ENCODE data around the gene CUEDC1. TPM values are rescaled to one million over a fixed set of nuclear protein-coding genes. Genes with fewer than 3 reads are reported as not detected.

The CUEDC1 gene
- total and polyA plus RNA-seq, 2 of the 13 experiments (the other 11 are each of a cell fraction or from before 2014, with no cell fraction given): 7.4 to 12.9 TPM

DNA sequence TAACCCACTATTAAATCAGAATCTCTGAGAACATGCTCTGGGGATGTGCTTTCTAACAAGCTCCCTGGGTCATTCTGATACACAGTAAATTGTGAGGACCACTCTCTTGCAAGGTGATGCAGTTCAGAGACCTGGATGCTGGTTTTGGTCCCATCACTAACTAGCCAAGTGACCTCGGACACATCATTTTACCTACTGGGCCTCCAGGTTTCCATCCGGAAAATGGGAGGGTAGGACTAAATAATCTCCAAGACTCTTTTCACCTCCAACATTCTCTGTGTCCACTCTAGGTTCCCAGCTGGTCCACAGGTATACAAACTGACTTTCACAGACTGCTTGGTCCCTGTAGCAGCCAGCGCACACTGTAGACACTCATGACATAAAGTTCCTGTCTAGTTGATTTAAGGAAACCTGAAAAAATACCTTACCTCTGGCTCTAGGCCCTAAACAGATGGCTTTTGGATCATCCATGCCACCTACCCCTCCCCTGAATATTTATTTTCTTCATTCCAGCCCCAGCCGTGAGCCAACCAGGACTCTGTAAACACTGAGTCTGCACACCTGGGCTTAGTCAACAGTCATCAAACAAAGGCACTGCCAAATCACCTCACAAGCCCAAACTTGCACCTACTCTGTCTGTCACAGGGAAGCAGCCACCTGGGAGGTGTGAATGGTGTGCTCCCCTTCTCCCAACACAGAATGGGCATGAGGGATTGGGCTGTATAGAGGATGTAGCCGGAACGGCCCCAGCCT lies 54.0 kb downstream of the CUEDC1 start (continued):
- TF ChIP-seq, protein P1, sequence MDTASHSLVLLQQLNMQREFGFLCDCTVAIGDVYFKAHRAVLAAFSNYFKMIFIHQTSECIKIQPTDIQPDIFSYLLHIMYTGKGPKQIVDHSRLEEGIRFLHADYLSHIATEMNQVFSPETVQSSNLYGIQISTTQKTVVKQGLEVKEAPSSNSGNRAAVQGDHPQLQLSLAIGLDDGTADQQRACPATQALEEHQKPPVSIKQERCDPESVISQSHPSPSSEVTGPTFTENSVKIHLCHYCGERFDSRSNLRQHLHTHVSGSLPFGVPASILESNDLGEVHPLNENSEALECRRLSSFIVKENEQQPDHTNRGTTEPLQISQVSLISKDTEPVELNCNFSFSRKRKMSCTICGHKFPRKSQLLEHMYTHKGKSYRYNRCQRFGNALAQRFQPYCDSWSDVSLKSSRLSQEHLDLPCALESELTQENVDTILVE (CRISPR knock-in tag; IDR thresholded peaks at IDR 0.05): no peak
- TF ChIP-seq, protein P2, sequence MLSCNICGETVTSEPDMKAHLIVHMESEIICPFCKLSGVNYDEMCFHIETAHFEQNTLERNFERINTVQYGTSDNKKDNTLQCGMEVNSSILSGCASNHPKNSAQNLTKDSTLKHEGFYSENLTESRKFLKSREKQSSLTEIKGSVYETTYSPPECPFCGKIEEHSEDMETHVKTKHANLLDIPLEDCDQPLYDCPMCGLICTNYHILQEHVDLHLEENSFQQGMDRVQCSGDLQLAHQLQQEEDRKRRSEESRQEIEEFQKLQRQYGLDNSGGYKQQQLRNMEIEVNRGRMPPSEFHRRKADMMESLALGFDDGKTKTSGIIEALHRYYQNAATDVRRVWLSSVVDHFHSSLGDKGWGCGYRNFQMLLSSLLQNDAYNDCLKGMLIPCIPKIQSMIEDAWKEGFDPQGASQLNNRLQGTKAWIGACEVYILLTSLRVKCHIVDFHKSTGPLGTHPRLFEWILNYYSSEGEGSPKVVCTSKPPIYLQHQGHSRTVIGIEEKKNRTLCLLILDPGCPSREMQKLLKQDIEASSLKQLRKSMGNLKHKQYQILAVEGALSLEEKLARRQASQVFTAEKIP (CRISPR knock-in tag; IDR thresholded peaks at IDR 0.05; ENCODE audit: borderline replicate concordance): no peak
- TF ChIP-seq ZBTB42 (CRISPR knock-in tag; IDR thresholded peaks at IDR 0.05) (no peak), CCAR2 (optimal IDR thresholded peaks at IDR 0.05; ENCODE audit: low read depth, low read length) (no peak), SMARCC2 (IDR thresholded peaks at IDR 0.05) (no peak), ZNF563 (CRISPR knock-in tag; IDR thresholded peaks at IDR 0.05) (no peak), MEIS1 (CRISPR knock-in tag; IDR thresholded peaks at IDR 0.05; ENCODE audit: borderline replicate concordance) (no peak), EHMT2 (IDR thresholded peaks at IDR 0.05; ENCODE audit: borderline replicate concordance, low read depth, low read length) (no peak), HDAC6 (IDR thresholded peaks at IDR 0.05; ENCODE audit: low read depth, low read length) (no peak), ZNF781 (CRISPR knock-in tag; IDR thresholded peaks at IDR 0.05; ENCODE audit: borderline replicate concordance, not compliant biosample characterization) (no peak), ZNF674 (CRISPR knock-in tag; IDR thresholded peaks at IDR 0.05; ENCODE audit: low read depth) (no peak), ZNF44 (CRISPR knock-in tag; IDR thresholded peaks at IDR 0.05) (0 out of 2 replicates have a peak, but pooled peaks have one; percentile 46), HDAC2 (CRISPR knock-in tag; IDR thresholded peaks at IDR 0.05) (peak; percentile 43; the same call in 1 of the 2 replicates), FOXA1 (IDR thresholded peaks at IDR 0.05) (no peak), FOXA1 (CRISPR knock-in tag; IDR thresholded peaks at IDR 0.05) (peak; percentile 82), FLYWCH1 (CRISPR knock-in tag; IDR thresholded peaks at IDR 0.05) (no peak)
- TF ChIP-seq, protein P3, sequence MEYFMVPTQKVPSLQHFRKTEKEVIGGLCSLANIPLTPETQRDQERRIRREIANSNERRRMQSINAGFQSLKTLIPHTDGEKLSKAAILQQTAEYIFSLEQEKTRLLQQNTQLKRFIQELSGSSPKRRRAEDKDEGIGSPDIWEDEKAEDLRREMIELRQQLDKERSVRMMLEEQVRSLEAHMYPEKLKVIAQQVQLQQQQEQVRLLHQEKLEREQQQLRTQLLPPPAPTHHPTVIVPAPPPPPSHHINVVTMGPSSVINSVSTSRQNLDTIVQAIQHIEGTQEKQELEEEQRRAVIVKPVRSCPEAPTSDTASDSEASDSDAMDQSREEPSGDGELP (IDR thresholded peaks at IDR 0.05; ENCODE audit: borderline replicate concordance, low read depth): peak; percentile 83; the same call in 1 of the 2 replicates
- TF ChIP-seq, protein P4, sequence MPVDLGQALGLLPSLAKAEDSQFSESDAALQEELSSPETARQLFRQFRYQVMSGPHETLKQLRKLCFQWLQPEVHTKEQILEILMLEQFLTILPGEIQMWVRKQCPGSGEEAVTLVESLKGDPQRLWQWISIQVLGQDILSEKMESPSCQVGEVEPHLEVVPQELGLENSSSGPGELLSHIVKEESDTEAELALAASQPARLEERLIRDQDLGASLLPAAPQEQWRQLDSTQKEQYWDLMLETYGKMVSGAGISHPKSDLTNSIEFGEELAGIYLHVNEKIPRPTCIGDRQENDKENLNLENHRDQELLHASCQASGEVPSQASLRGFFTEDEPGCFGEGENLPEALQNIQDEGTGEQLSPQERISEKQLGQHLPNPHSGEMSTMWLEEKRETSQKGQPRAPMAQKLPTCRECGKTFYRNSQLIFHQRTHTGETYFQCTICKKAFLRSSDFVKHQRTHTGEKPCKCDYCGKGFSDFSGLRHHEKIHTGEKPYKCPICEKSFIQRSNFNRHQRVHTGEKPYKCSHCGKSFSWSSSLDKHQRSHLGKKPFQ (CRISPR knock-in tag; IDR thresholded peaks at IDR 0.05; ENCODE audit: insufficient replicate concordance): no peak
- TF ChIP-seq, protein P5, sequence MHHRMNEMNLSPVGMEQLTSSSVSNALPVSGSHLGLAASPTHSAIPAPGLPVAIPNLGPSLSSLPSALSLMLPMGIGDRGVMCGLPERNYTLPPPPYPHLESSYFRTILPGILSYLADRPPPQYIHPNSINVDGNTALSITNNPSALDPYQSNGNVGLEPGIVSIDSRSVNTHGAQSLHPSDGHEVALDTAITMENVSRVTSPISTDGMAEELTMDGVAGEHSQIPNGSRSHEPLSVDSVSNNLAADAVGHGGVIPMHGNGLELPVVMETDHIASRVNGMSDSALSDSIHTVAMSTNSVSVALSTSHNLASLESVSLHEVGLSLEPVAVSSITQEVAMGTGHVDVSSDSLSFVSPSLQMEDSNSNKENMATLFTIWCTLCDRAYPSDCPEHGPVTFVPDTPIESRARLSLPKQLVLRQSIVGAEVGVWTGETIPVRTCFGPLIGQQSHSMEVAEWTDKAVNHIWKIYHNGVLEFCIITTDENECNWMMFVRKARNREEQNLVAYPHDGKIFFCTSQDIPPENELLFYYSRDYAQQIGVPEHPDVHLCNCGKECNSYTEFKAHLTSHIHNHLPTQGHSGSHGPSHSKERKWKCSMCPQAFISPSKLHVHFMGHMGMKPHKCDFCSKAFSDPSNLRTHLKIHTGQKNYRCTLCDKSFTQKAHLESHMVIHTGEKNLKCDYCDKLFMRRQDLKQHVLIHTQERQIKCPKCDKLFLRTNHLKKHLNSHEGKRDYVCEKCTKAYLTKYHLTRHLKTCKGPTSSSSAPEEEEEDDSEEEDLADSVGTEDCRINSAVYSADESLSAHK (CRISPR knock-in tag; IDR thresholded peaks at IDR 0.05; ENCODE audit: borderline replicate concordance): no peak

Measured in HepG2 (cell line).